Endothelial cell of umbilical vein (primary cell): Measurements from ENCODE around the gene GJB4. TPM values are rescaled to one million over a fixed set of nuclear protein-coding genes. Genes with fewer than 3 reads are reported as not detected.

Experiments used
- BruUV-seq: library from RNA; stranded (reverse); fragments of 400-500 nt; replicated peaks from 2 replicates; lab custom pipeline; 2021; lab: Mats Ljungman, UMichigan
- CTCF ChIA-PET: fragments of 300-600, 350-600 bp; sonication (Branson Sonifier 250); formaldehyde crosslinking; loops from one replicate; lab custom pipeline; 2021; ENCODE audit warnings: antibody characterized with exemption, inconsistent platforms; lab: Charles Lee
- POLR2A ChIA-PET: fragments of 300-600, 350-600 bp; sonication (Branson Sonifier 250); formaldehyde crosslinking; loops from one replicate; lab custom pipeline; 2021; ENCODE audit warnings: antibody characterized with exemption, inconsistent platforms; lab: Charles Lee
- DNase-seq: peaks from one replicate; pipeline ENCODE4 v3.0.0-alpha.2; 2011; ENCODE audit warnings: low read depth, low spot score
- FAIRE-seq: peaks from 2 replicates; lab custom pipeline; 2011; peaks lifted over from hg19 to GRCh38; lab: Jason Lieb, UNC
- H2AFZ ChIP-seq: 2 replicates; pipeline ENCODE4 v1.6.0; 2012; ENCODE audit warnings: low read depth, low read length, control low read depth, inconsistent platforms
- H3K27ac ChIP-seq: 2 replicates; pipeline ENCODE4 v1.5.1; 2011; ENCODE audit warnings: low read depth, mild to moderate bottlenecking, control low read depth, low read length, moderate library complexity; ENCODE audit not compliant: insufficient read depth
- H3K27me3 ChIP-seq, 2 experiments: 2 replicates each; pipeline versions ENCODE4 v1.6.0 to v1.6.1; 2011; ENCODE audit warnings: low read length in 2 of 2, mixed read lengths in 1 of 2; ENCODE audit not compliant: control insufficient read depth in 2 of 2, insufficient read depth in 2 of 2
- H3K36me3 ChIP-seq, 2 experiments: 2 replicates in 1 of 2; 3 replicates in 1 of 2; pipeline ENCODE4 v1.5.1; 2011; ENCODE audit warnings: low read length in 2 of 2, mild to moderate bottlenecking in 1 of 2, moderate library complexity in 1 of 2; ENCODE audit not compliant: control insufficient read depth in 2 of 2, insufficient read depth in 2 of 2; ENCODE audit errors: extremely low read depth in 1 of 2
- H3K4me1 ChIP-seq: 3 replicates; pipeline ENCODE4 v1.5.1; 2011; ENCODE audit warnings: mild to moderate bottlenecking, low read length; ENCODE audit not compliant: control insufficient read depth, insufficient read depth; ENCODE audit errors: extremely low read depth
- H3K4me2 ChIP-seq: 2 replicates; pipeline ENCODE4 v1.6.1; 2011; ENCODE audit warnings: low read length, control low read depth, mixed read lengths; ENCODE audit not compliant: insufficient read depth
- H3K4me3 ChIP-seq, 3 experiments: fragments of 200-600 bp in 1 of 3; sonication (generic), shearing (Covaris generic) in 1 of 3; replicated peaks in 1 of 3; 2 replicates each; pipeline ENCODE4 v1.5.1; 2011 to 2016; ENCODE audit warnings: control low read depth in 3 of 3, low read length in 3 of 3, mild to moderate bottlenecking in 2 of 3, inconsistent platforms in 1 of 3, low read depth in 1 of 3, moderate library complexity in 1 of 3; ENCODE audit not compliant: insufficient read depth in 1 of 3
- H3K79me2 ChIP-seq: 2 replicates; pipeline ENCODE4 v1.6.0; 2012; ENCODE audit warnings: low read length, inconsistent platforms; ENCODE audit not compliant: control insufficient read depth, insufficient read depth
- H3K9ac ChIP-seq: replicated peaks from 2 replicates; pipeline ENCODE3; 2011; ENCODE audit warnings: low read length, control low read depth; ENCODE audit not compliant: insufficient read depth; ENCODE audit errors: extremely low read depth
- H3K9me1 ChIP-seq: replicated peaks from 3 replicates; pipeline ENCODE4 v1.6.0; 2011; ENCODE audit warnings: mild to moderate bottlenecking, low read length; ENCODE audit not compliant: control insufficient read depth, insufficient read depth; ENCODE audit errors: extremely low read depth
- H3K9me3 ChIP-seq: replicated peaks from 2 replicates; pipeline ENCODE4 v1.5.1; 2012; ENCODE audit warnings: low read length, inconsistent platforms; ENCODE audit not compliant: control insufficient read depth, insufficient read depth
- H4K20me1 ChIP-seq: replicated peaks from 2 replicates; pipeline ENCODE3; 2011; ENCODE audit warnings: mild to moderate bottlenecking, low read length; ENCODE audit not compliant: control insufficient read depth, insufficient read depth; ENCODE audit errors: extremely low read depth
- EZH2 ChIP-seq: IDR thresholded peaks from 2 replicates; pipeline ENCODE4 v1.6.1; 2012; ENCODE audit warnings: borderline replicate concordance, low read depth, mild to moderate bottlenecking, moderate library complexity, low read length, inconsistent platforms; ENCODE audit not compliant: severe bottlenecking
- FOS ChIP-seq: IDR thresholded peaks from 2 replicates; pipeline ENCODE4 v1.6.1; 2011; ENCODE audit warnings: mild to moderate bottlenecking, low read length, moderate library complexity, borderline replicate concordance; ENCODE audit not compliant: insufficient read depth
- GATA2 ChIP-seq: IDR thresholded peaks from 2 replicates; pipeline ENCODE4 v1.7.0; 2011; ENCODE audit warnings: low read depth, mild to moderate bottlenecking, moderate library complexity, mixed read lengths, low read length; ENCODE audit not compliant: insufficient read length, insufficient read depth
- JUN ChIP-seq: IDR thresholded peaks from 2 replicates; pipeline ENCODE4 v1.6.1; 2011; ENCODE audit warnings: borderline replicate concordance, low read depth; ENCODE audit not compliant: insufficient read length, insufficient read depth
- MAX ChIP-seq: IDR thresholded peaks from 2 replicates; pipeline ENCODE4 v1.6.1; 2011; ENCODE audit not compliant: insufficient read depth, insufficient read length
- MYC ChIP-seq: IDR thresholded peaks from one replicate; pipeline ENCODE4 v1.6.1; 2011; ENCODE audit warnings: mild to moderate bottlenecking, low read depth, low read length
- POLR2A ChIP-seq: IDR thresholded peaks from 2 replicates; pipeline ENCODE4 v1.6.1; 2012; ENCODE audit warnings: low read depth, mild to moderate bottlenecking, control low read depth, low read length
- POLR2AphosphoS5 ChIP-seq: IDR thresholded peaks from 2 replicates; pipeline ENCODE4 v1.6.1; 2012; ENCODE audit warnings: low read depth, mild to moderate bottlenecking, control low read depth, low read length, moderate library complexity; ENCODE audit not compliant: insufficient read depth
- dilution Hi-C: fragments of 300-500 bp; cut with MboI; formaldehyde crosslinking; loops from one replicate; pipeline ENCODE4 v1.15.0; 2019; ENCODE audit warnings: low sequenced_read_pairs; ENCODE audit not compliant: extremely low pct_ligation_motif_present
- intact Hi-C: fragments of 100-400 bp; cut with micrococcal nuclease; formaldehyde crosslinking; loops from one replicate; pipeline ENCODE4 v1.10.0; 2022
- polyA plus RNA-seq, 4 experiments: library from polyadenylated mRNA; depleted of rRNA in 3 of 4; stranded (reverse) in 3 of 4; unstranded in 1 of 4; fragments of >200 nt; gene quantifications; 2 replicates each; pipeline versions ENCODE4 v1.2.1 to v1.2.3, GENCODE V29; 2011 to 2012; ENCODE audit warnings: missing spikeins in 1 of 4
- total RNA-seq: library from RNA; stranded (reverse); gene quantifications from 2 replicates; pipeline ENCODE4 v1.2.3, GENCODE V29; 2021
- TF ChIP-seq, protein P1 (sequence below), 2 donors: IDR thresholded peaks; 1 replicate in 1 of 2; 2 replicates in 1 of 2; pipeline ENCODE4 v1.5.1; 2011; ENCODE audit warnings: low read length in 2 of 2, mild to moderate bottlenecking in 2 of 2, moderate library complexity in 2 of 2, control low read depth in 1 of 2, inconsistent platforms in 1 of 2, low read depth in 1 of 2; ENCODE audit not compliant: insufficient read depth in 1 of 2; ENCODE audit errors: extremely low read depth in 1 of 2

Gene GJB4
- total and polyA plus RNA-seq, 2 donors (not counting 3 experiments of a cell fraction or from before 2014, with no cell fraction given): not detected

- no peak for DNase-seq
- peaks cover 27 to 31% of the 10 kb centered on the region in 2 experiments for H3K27me3 ChIP-seq
- no peaks in the 10 kb centered on the region for H3K9me1 ChIP-seq
- no peaks in the 10 kb centered on the region for H3K4me1 ChIP-seq
- no peak overlapping the region for H3K4me3 ChIP-seq
- ChIA-PET CTCF (interaction anchor here (1.2 to 1.4 kb wide), 2 partner anchors 74 to 75 kb away, joined by 3 read pairs; no protein-coding TSS in a partner anchor), POLR2A (no interaction called here)
- no peaks in the 10 kb centered on the region for H3K79me2 ChIP-seq
- no peaks in the 10 kb centered on the region for H3K36me3 ChIP-seq
- dilution Hi-C loops: no loop called here
- no peaks in the 10 kb centered on the region for H3K9me3 ChIP-seq
- no peak overlapping the region for H2AFZ ChIP-seq
- intact Hi-C loops: no loop called here
- H3K27ac ChIP-seq: no peak overlapping the region
- BruUV-seq: no TSS peak
- FAIRE-seq: no peak
- H3K9ac ChIP-seq: no peak overlapping the region
- no peak overlapping the region for H3K4me2 ChIP-seq
- TF ChIP-seq MYC (no peak), JUN (no peak), POLR2A (no peak), EZH2 (no peak), FOS (no peak)
- TF ChIP-seq, protein P1, sequence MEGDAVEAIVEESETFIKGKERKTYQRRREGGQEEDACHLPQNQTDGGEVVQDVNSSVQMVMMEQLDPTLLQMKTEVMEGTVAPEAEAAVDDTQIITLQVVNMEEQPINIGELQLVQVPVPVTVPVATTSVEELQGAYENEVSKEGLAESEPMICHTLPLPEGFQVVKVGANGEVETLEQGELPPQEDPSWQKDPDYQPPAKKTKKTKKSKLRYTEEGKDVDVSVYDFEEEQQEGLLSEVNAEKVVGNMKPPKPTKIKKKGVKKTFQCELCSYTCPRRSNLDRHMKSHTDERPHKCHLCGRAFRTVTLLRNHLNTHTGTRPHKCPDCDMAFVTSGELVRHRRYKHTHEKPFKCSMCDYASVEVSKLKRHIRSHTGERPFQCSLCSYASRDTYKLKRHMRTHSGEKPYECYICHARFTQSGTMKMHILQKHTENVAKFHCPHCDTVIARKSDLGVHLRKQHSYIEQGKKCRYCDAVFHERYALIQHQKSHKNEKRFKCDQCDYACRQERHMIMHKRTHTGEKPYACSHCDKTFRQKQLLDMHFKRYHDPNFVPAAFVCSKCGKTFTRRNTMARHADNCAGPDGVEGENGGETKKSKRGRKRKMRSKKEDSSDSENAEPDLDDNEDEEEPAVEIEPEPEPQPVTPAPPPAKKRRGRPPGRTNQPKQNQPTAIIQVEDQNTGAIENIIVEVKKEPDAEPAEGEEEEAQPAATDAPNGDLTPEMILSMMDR (IDR thresholded peaks at IDR 0.05; ENCODE audit: extremely low read depth in 1 of 2, insufficient read depth in 1 of 2, low read depth in 1 of 2, low read length in 2 of 2): no peak
- H4K20me1 ChIP-seq: no peaks in the 10 kb centered on the region
Observed at GRCh38 chr1:34778381-34778780, 18.8 kb downstream of the GJB4 start.

DNA sequence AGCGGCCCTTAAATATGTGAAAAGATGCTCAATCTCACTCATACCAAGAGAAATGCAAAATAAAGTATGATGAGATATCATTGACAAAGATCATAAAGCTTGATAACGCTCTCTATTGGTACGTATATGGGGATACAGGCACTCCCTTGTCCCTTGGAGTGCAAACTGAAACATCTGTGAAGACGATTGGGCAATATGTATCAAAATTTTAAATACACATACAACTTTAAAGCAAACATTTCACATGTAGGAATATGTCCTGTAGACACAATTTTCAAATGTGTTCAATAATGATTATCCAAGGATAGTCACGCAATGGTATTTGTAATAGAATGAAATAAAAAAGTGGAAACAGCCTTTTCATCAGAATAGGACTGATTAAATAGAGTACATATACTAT, 19.5 kb downstream of the GJB4 start:
- DNase-seq (no peak), FAIRE-seq (no peak)
- Histone ChIP-seq H3K27ac (no peak overlapping the region), H2AFZ (no peak overlapping the region), H3K9me1 (no peaks in the 10 kb centered on the region), H3K9ac (no peak overlapping the region), H4K20me1 (no peaks in the 10 kb centered on the region), H3K4me2 (no peak overlapping the region), H3K79me2 (no peaks in the 10 kb centered on the region), H3K4me1 (no peaks in the 10 kb centered on the region), H3K27me3 (peaks cover 27 to 33% of the 10 kb centered on the region in 2 experiments), H3K9me3 (no peaks in the 10 kb centered on the region), H3K4me3 (no peak overlapping the region), H3K36me3 (no peaks in the 10 kb centered on the region)
- no TSS peak for BruUV-seq
- intact Hi-C loops: no loop called here
- POLR2A ChIA-PET: no interaction called here
- TF ChIP-seq POLR2AphosphoS5 (no peak), MAX (no peak), MYC (no peak), EZH2 (no peak), GATA2 (no peak), POLR2A (no peak), FOS (no peak), JUN (no peak)
- TF ChIP-seq, protein P1 (IDR thresholded peaks at IDR 0.05; ENCODE audit: extremely low read depth in 1 of 2, insufficient read depth in 1 of 2, low read depth in 1 of 2, low read length in 2 of 2): no peak
- dilution Hi-C loops: no loop called here
- CTCF ChIA-PET: interaction anchor here (1.2 to 1.4 kb wide), 3 partner anchors 23 to 74 kb away, joined by 3 read pairs; no protein-coding TSS in a partner anchor
